K562 (cell line): Measurements from ENCODE around the gene TMC2. TPM values are rescaled to one million over a fixed set of nuclear protein-coding genes. Genes with fewer than 3 reads are reported as not detected.

ENCODE experiments used
- ATAC-seq: fragments of 200-7000 bp; cut with Tn5 transposase; 3 replicates; pipeline ENCODE4 v1.9.1; 2020; ENCODE audit warnings: moderate library complexity
- BruUV-seq: library from RNA; stranded (reverse); fragments of 400-500 nt; replicated peaks from 2 replicates; lab custom pipeline; 2021; lab: Mats Ljungman, UMichigan
- CTCF ChIA-PET: fragments of 300-600 bp; formaldehyde crosslinking; extraction: SDS; loops from one replicate; lab custom pipeline; 2021; ENCODE audit warnings: low intra/inter-chr PET ratio; lab: Yijun Ruan, JAX
- POLR2A ChIA-PET: fragments of 300-600, 350-650 bp; sonication (Branson Sonifier 250); formaldehyde crosslinking; extraction: SDS; loops from one replicate; lab custom pipeline; 2021; ENCODE audit warnings: antibody characterized with exemption, inconsistent platforms; lab: Yijun Ruan, JAX
- DNase-seq, 4 experiments: peaks; one replicate each; pipeline versions ENCODE4 v3.0.0 to v3.0.0-alpha.2; 2011 to 2018; ENCODE audit warnings: low spot score in 3 of 4, mixed read lengths in 3 of 4; ENCODE audit errors: extremely low read depth in 1 of 4
- FAIRE-seq: peaks from 2 replicates; lab custom pipeline; 2011; peaks lifted over from hg19 to GRCh38; lab: Jason Lieb, UNC
- H2AFZ ChIP-seq: 2 replicates; pipeline ENCODE4 v1.6.0; 2011; ENCODE audit warnings: low read depth, low read length, control low read depth, inconsistent platforms
- H3K27ac ChIP-seq: fragments of 200-600 bp; 3 replicates; pipeline ENCODE4 v1.8.0; 2011; ENCODE audit warnings: low read depth, mild to moderate bottlenecking, control low read depth, inconsistent platforms, low read length, moderate library complexity, mixed read lengths; ENCODE audit errors: extremely low read depth
- H3K27me3 ChIP-seq, 2 experiments: fragments of 300-600 bp in 1 of 2; 2 replicates in 1 of 2; 3 replicates in 1 of 2; pipeline versions ENCODE4 v1.6.0 to v1.8.0; 2011; ENCODE audit warnings: inconsistent platforms in 2 of 2, low read length in 2 of 2, mild to moderate bottlenecking in 1 of 2, mixed read lengths in 1 of 2, moderate library complexity in 1 of 2; ENCODE audit not compliant: control insufficient read depth in 2 of 2, insufficient read depth in 2 of 2
- H3K36me3 ChIP-seq: fragments of 300-600 bp; 3 replicates; pipeline ENCODE4 v1.8.0; 2011; ENCODE audit warnings: mild to moderate bottlenecking, low read length, inconsistent platforms; ENCODE audit not compliant: control insufficient read depth, insufficient read depth
- H3K4me1 ChIP-seq, 2 experiments: fragments of 200-600 bp in 1 of 2; replicated peaks in 1 of 2; 2 replicates in 1 of 2; 3 replicates in 1 of 2; pipeline versions ENCODE4 v1.5.1 to v1.8.0; 2011; ENCODE audit warnings: inconsistent platforms in 2 of 2, low read length in 2 of 2, mild to moderate bottlenecking in 1 of 2, mixed read lengths in 1 of 2, moderate library complexity in 1 of 2; ENCODE audit not compliant: control insufficient read depth in 2 of 2, insufficient read depth in 2 of 2
- H3K4me2 ChIP-seq: 2 replicates; pipeline ENCODE4 v1.6.1; 2011; ENCODE audit warnings: low read length, control low read depth, inconsistent platforms, mixed read lengths; ENCODE audit not compliant: insufficient read depth
- H3K4me3 ChIP-seq: fragments of 200-600 bp; sonication (generic), shearing (Covaris generic); 2 replicates; pipeline ENCODE4 v1.5.1; 2016; ENCODE audit warnings: control low read depth, inconsistent platforms
- H3K79me2 ChIP-seq: fragments of 200-600 bp; 3 replicates; pipeline ENCODE4 v1.8.0; 2011; ENCODE audit warnings: low read length, inconsistent platforms; ENCODE audit not compliant: control insufficient read depth, insufficient read depth
- H3K9ac ChIP-seq, 2 experiments: 2 replicates each; pipeline versions ENCODE4 v1.6.0 to v1.6.1; 2011; ENCODE audit warnings: low read depth in 2 of 2, low read length in 2 of 2, control low read depth in 1 of 2, inconsistent platforms in 1 of 2, mild to moderate bottlenecking in 1 of 2, mixed read lengths in 1 of 2; ENCODE audit not compliant: insufficient read depth in 1 of 2
- H3K9me1 ChIP-seq: one replicate; pipeline ENCODE4 v1.6.0; 2011; ENCODE audit warnings: inconsistent platforms, mild to moderate bottlenecking, low read length, moderate library complexity; ENCODE audit not compliant: control insufficient read depth, insufficient read depth
- H3K9me3 ChIP-seq: replicated peaks from 2 replicates; pipeline ENCODE4 v1.5.1; 2011; ENCODE audit warnings: low read depth, low read length, inconsistent platforms; ENCODE audit not compliant: control insufficient read depth, insufficient read depth
- H4K20me1 ChIP-seq: replicated peaks from 2 replicates; pipeline ENCODE4 v1.6.1; 2011; ENCODE audit warnings: low read length, inconsistent platforms, mixed read lengths; ENCODE audit not compliant: control insufficient read depth, insufficient read depth
- HNRNPH1 ChIP-seq: fragments of 200-400 bp; formaldehyde crosslinking; optimal IDR thresholded peaks from 2 replicates; pipeline ENCODE3; 2017; ENCODE audit warnings: low read depth, mild to moderate bottlenecking, low read length, moderate library complexity
- KDM5B ChIP-seq: fragments of 200-600 bp; sonication (generic); IDR thresholded peaks from 2 replicates; pipeline ENCODE4 v1.6.1; 2012; ENCODE audit warnings: low read depth, mild to moderate bottlenecking, moderate library complexity, low read length, control low read depth, inconsistent platforms; ENCODE audit not compliant: insufficient replicate concordance
- RBFOX2 ChIP-seq: fragments of 200-400 bp; formaldehyde crosslinking; IDR thresholded peaks from 2 replicates; pipeline ENCODE4 v1.6.1; 2017; ENCODE audit warnings: low read depth, mild to moderate bottlenecking, low read length, moderate library complexity
- TAF15 ChIP-seq: fragments of 200-400 bp; formaldehyde crosslinking; IDR thresholded peaks from 2 replicates; pipeline ENCODE4 v1.6.1; 2017; ENCODE audit warnings: mild to moderate bottlenecking, low read depth, low read length, moderate library complexity
- USF2 ChIP-seq: sonication (generic); formaldehyde crosslinking; IDR thresholded peaks from 2 replicates; pipeline ENCODE4 v1.5.0; 2020; ENCODE audit warnings: missing genetic modification reagents
- ZNF384 ChIP-seq: IDR thresholded peaks from 2 replicates; pipeline ENCODE4 v1.6.1; 2012; ENCODE audit warnings: low read depth, low read length, improper control_type of control experiment
- WGBS: fragments of 100-300 bp; shearing (Covaris generic); methylation state at CpG from one replicate; pipeline ENCODE4 v1.1.6; 2016; ENCODE audit warnings: low coverage, mixed read lengths; ENCODE audit not compliant: insufficient coverage; ENCODE audit errors: missing lambda C conversion rate; 5-methylcytosine and 5-hydroxymethylcytosine counted together
- in situ Hi-C: fragments of 300-500 bp; cut with MboI; formaldehyde crosslinking; loops from 4 replicates; pipeline ENCODE4 v1.15.0; 2018; ENCODE audit warnings: inconsistent platforms, mixed read lengths
- intact Hi-C: fragments of 100-400 bp; cut with micrococcal nuclease; formaldehyde crosslinking; loops from 2 replicates; pipeline ENCODE4 v1.14.2; 2022
- polyA plus RNA-seq, 8 experiments: library from polyadenylated mRNA; depleted of rRNA in 4 of 8; stranded (reverse) in 5 of 8; unstranded in 3 of 8; fragments of >200 nt; fragmentation: Nextera tagmentation in 2 of 8; fragmentation: Illumina TruSeq in 1 of 8; extraction: Ambion mirVana in 2 of 8; extraction: Trizol in 1 of 8; gene quantifications; 2 replicates each; pipeline versions ENCODE4 v1.2.1 to v1.2.3, GENCODE V29; 2011 to 2014; ENCODE audit warnings: inconsistent platforms in 1 of 8, missing spikeins in 1 of 8
- total RNA-seq, 7 experiments: library from RNA; depleted of rRNA in 6 of 7; stranded (reverse); fragments of >200 nt in 6 of 7; fragmentation: Illumina TruSeq in 2 of 7; extraction: Trizol in 2 of 7; gene quantifications; 2 replicates each; pipeline versions ENCODE4 v1.2.1 to v1.2.3, GENCODE V29; 2011 to 2021; ENCODE audit warnings: low replicate concordance in 1 of 7

Gene TMC2
- total and polyA plus RNA-seq, 9 of the 15 experiments (the other 6 are each of a cell fraction or from before 2014, with no cell fraction given), result not detected

- in situ Hi-C loops (no loop called here), intact Hi-C loops (no loop called here)
- peak overlapping the region; percentile 70; the same call in 1 of the 2 replicates for H3K4me3 ChIP-seq
- no peak overlapping the region; the same call in 2 of the 3 replicates for H3K27ac ChIP-seq
- FAIRE-seq (no peak), ATAC-seq (no peak), DNase-seq (no peak)
- ChIA-PET CTCF (no interaction called here), POLR2A (interaction anchor here (0.8 to 4.1 kb wide), 4 partner anchors 8 to 263 kb away, joined by 3 to 46 read pairs (median 5); partner anchors contain the start of gene IDH3B)
- TF ChIP-seq HNRNPH1, result no peak
- TF ChIP-seq KDM5B, result peak; percentile 31
- peak; percentile 73 for TF ChIP-seq RBFOX2
- no peak for TF ChIP-seq ZNF384
- TF ChIP-seq USF2, result no peak
- 0 out of 2 replicates have a peak, but pooled peaks have one; percentile 46 for TF ChIP-seq TAF15
- no peak overlapping the region for H2AFZ ChIP-seq
- no peaks in the 10 kb centered on the region for H3K9me3 ChIP-seq
- H3K9me1 ChIP-seq, result peaks cover 15% of the 10 kb centered on the region
- 79% methylated on average over 15 of the region's 17 CpGs for WGBS
- H3K79me2 ChIP-seq, result peaks cover 60% of the 10 kb centered on the region
- peak overlapping the region; percentile 97 for H3K4me2 ChIP-seq
- peaks cover 79% of the 10 kb centered on the region for H3K36me3 ChIP-seq
- BruUV-seq, result no TSS peak
- H3K27me3 ChIP-seq, result no peaks in the 10 kb centered on the region
- H3K4me1 ChIP-seq, result peaks cover 17 to 22% of the 10 kb centered on the region in 2 experiments; a peak in 4 of 5 replicates
- peaks cover 42% of the 10 kb centered on the region for H4K20me1 ChIP-seq
- peak overlapping the region; percentile 82 to 94; a peak in 3 of 4 replicates for H3K9ac ChIP-seq
Observed at GRCh38 chr20:2655331-2656116, 119.2 kb downstream of the TMC2 start.
